HCT116 (cell line): ENCODE results near the gene WDR59. TPM values are rescaled to one million over a fixed set of nuclear protein-coding genes. Genes with fewer than 3 reads are reported as not detected.

Experiments
- ATAC-seq: fragments of 200-7000 bp; cut with Tn5 transposase; 2 replicates; pipeline ENCODE4 v1.9.1; 2020; ENCODE audit warnings: mild to moderate bottlenecking, moderate library complexity
- BruUV-seq: library from RNA; stranded (reverse); fragments of 400-500 nt; replicated peaks from 2 replicates; lab custom pipeline; 2021; lab: Mats Ljungman, UMichigan
- CTCF ChIA-PET: fragments of 300-600 bp; sonication (Branson Sonifier 250); formaldehyde crosslinking; loops from one replicate; lab custom pipeline; 2021; ENCODE audit warnings: antibody characterized with exemption; lab: Charles Lee
- POLR2A ChIA-PET: fragments of 300-600, 350-600 bp; sonication (Branson Sonifier 250); formaldehyde crosslinking; loops from one replicate; lab custom pipeline; 2021; ENCODE audit warnings: antibody characterized with exemption; lab: Charles Lee
- RAD21 ChIA-PET, 2 experiments: fragments of 300-600 bp; sonication (Branson Sonifier 250); formaldehyde crosslinking; loops; one replicate each; lab custom pipeline; 2023; ENCODE audit warnings: low total read pairs in 2 of 2; ENCODE audit not compliant: uncharacterized antibody in 2 of 2, unreplicated experiment in 2 of 2, low non-redundant PET in 1 of 2; lab: Charles Lee
- DNase-seq: peaks from one replicate; pipeline ENCODE4 v3.0.0-alpha.2; 2010; ENCODE audit warnings: low read depth, low spot score
- H2AFZ ChIP-seq: fragments of 200-600 bp; shearing (Covaris generic), sonication (generic); 2 replicates; pipeline ENCODE4 v1.6.1; 2017; ENCODE audit warnings: low read depth, mixed run types, mixed read lengths, antibody characterized with exemption, low read length; ENCODE audit not compliant: poor library complexity, severe bottlenecking
- H3K27ac ChIP-seq: 2 replicates; pipeline ENCODE4 v1.5.1; 2012; ENCODE audit warnings: low read depth, low read length
- H3K27me3 ChIP-seq: fragments of 200-600 bp; sonication (generic); 2 replicates; pipeline ENCODE4 v1.6.1; 2016; ENCODE audit warnings: mixed run types, low read length, mixed read lengths; ENCODE audit not compliant: insufficient read depth
- H3K36me3 ChIP-seq, 2 experiments: fragments of 200-500 bp in 1 of 2; fragments of 200-600 bp in 1 of 2; sonication (Bioruptor generic) in 1 of 2; sonication (generic) in 1 of 2; 2 replicates each; pipeline versions ENCODE4 v1.5.1 to v1.6.1; 2014 to 2016; ENCODE audit warnings: low read length in 2 of 2, inconsistent platforms in 1 of 2, mixed read lengths in 1 of 2, mixed run types in 1 of 2; ENCODE audit not compliant: insufficient read depth in 2 of 2, control insufficient read depth in 1 of 2
- H3K4me1 ChIP-seq, 2 experiments: fragments of 200-600 bp in 1 of 2; sonication (generic) in 1 of 2; 2 replicates each; pipeline versions ENCODE4 v1.5.1 to v1.6.1; 2012 to 2017; ENCODE audit warnings: low read length in 2 of 2, inconsistent platforms in 1 of 2, mild to moderate bottlenecking in 1 of 2, mixed read lengths in 1 of 2, mixed run types in 1 of 2, moderate library complexity in 1 of 2; ENCODE audit not compliant: insufficient read depth in 2 of 2, control insufficient read depth in 1 of 2
- H3K4me2 ChIP-seq: fragments of 200-600 bp; sonication (generic); 2 replicates; pipeline ENCODE4 v1.6.1; 2017; ENCODE audit warnings: mixed run types, low read length, mixed read lengths
- H3K4me3 ChIP-seq, 2 experiments: fragments of 200-600 bp in 1 of 2; sonication (generic) in 1 of 2; replicated peaks in 1 of 2; 2 replicates each; pipeline ENCODE4 v1.5.1; 2011 to 2016; ENCODE audit warnings: low read length in 2 of 2, control low read depth in 1 of 2, low read depth in 1 of 2, mild to moderate bottlenecking in 1 of 2, mixed read lengths in 1 of 2, mixed run types in 1 of 2
- H3K79me2 ChIP-seq: fragments of 200-600 bp; sonication (generic); 2 replicates; pipeline ENCODE4 v1.6.1; 2017; ENCODE audit warnings: mild to moderate bottlenecking, mixed run types, low read length, moderate library complexity, mixed read lengths; ENCODE audit not compliant: insufficient read depth
- H3K9ac ChIP-seq: fragments of 200-600 bp; sonication (generic); 2 replicates; pipeline ENCODE4 v1.6.1; 2016; ENCODE audit warnings: low read length, mixed read lengths
- H3K9me2 ChIP-seq: fragments of 200-600 bp; sonication (generic), shearing (Covaris generic); 2 replicates; pipeline ENCODE4 v1.6.1; 2017; ENCODE audit warnings: mixed run types, mild to moderate bottlenecking, moderate library complexity; ENCODE audit not compliant: insufficient read depth
- H3K9me3 ChIP-seq, 2 experiments: fragments of 200-500 bp in 1 of 2; fragments of 200-600 bp in 1 of 2; sonication (Bioruptor generic) in 1 of 2; sonication (generic) in 1 of 2; 2 replicates each; pipeline ENCODE4 v1.6.1; 2014 to 2017; ENCODE audit warnings: low read length in 2 of 2, mixed read lengths in 2 of 2, inconsistent platforms in 1 of 2, low read depth in 1 of 2, mild to moderate bottlenecking in 1 of 2, mixed run types in 1 of 2, moderate library complexity in 1 of 2; ENCODE audit not compliant: control insufficient read depth in 1 of 2, insufficient read depth in 1 of 2
- H4K20me1 ChIP-seq: fragments of 200-600 bp; sonication (generic), shearing (Covaris generic); 2 replicates; pipeline ENCODE4 v1.6.1; 2017; ENCODE audit warnings: mixed run types, mild to moderate bottlenecking, moderate library complexity; ENCODE audit not compliant: insufficient read depth
- EGR1 ChIP-seq: IDR thresholded peaks from 2 replicates; pipeline ENCODE4 v1.6.1; 2012; ENCODE audit warnings: low read depth
- ELF1 ChIP-seq: IDR thresholded peaks from 2 replicates; pipeline ENCODE4 v1.6.1; 2012; ENCODE audit warnings: low read depth, borderline replicate concordance
- EZH2 ChIP-seq: fragments of 200-600 bp; sonication (generic); IDR thresholded peaks from 2 replicates; pipeline ENCODE4 v1.6.1; 2017; ENCODE audit warnings: antibody characterized with exemption, mixed run types
- EZH2phosphoT487 ChIP-seq: fragments of 200-600 bp; IDR thresholded peaks from 2 replicates; pipeline ENCODE4 v1.6.1; 2018; ENCODE audit warnings: antibody characterized with exemption, borderline replicate concordance
- JUND ChIP-seq: IDR thresholded peaks from 2 replicates; pipeline ENCODE4 v1.6.1; 2012
- MAX ChIP-seq: IDR thresholded peaks from 2 replicates; pipeline ENCODE4 v1.6.1; 2012
- REST ChIP-seq: IDR thresholded peaks from 2 replicates; pipeline ENCODE4 v1.6.1; 2012; ENCODE audit warnings: low read depth
- SIN3A ChIP-seq: IDR thresholded peaks from 2 replicates; pipeline ENCODE4 v1.6.1; 2012; ENCODE audit warnings: low read depth
- SP1 ChIP-seq: IDR thresholded peaks from 2 replicates; pipeline ENCODE4 v1.6.1; 2012; ENCODE audit warnings: low read depth
- SRF ChIP-seq: IDR thresholded peaks from 2 replicates; pipeline ENCODE4 v1.6.1; 2012; ENCODE audit warnings: low read depth
- TCF7L2 ChIP-seq: IDR thresholded peaks from 2 replicates; pipeline ENCODE4 v1.7.0; 2011; ENCODE audit warnings: borderline replicate concordance, inconsistent platforms; ENCODE audit not compliant: insufficient read depth, insufficient read length; ENCODE audit errors: extremely low read depth
- YY1 ChIP-seq: IDR thresholded peaks from 2 replicates; pipeline ENCODE4 v1.6.1; 2011; ENCODE audit warnings: low read length, low read depth, moderate library complexity, mild to moderate bottlenecking; ENCODE audit not compliant: insufficient replicate concordance; ENCODE audit errors: extremely low read depth
- ZFX ChIP-seq: fragments of 450-650 bp; IDR thresholded peaks from 2 replicates; pipeline ENCODE4 v1.6.1; 2017
- ZNF274 ChIP-seq: fragments of 200-500 bp; sonication (Bioruptor generic); IDR thresholded peaks from 2 replicates; pipeline ENCODE4 v1.6.1; 2014; ENCODE audit warnings: mild to moderate bottlenecking, low read depth, low read length, inconsistent platforms
- intact Hi-C: fragments of 100-400 bp; cut with micrococcal nuclease; formaldehyde crosslinking; loops from 2 replicates; pipeline ENCODE4 v1.10.0; 2022
- total RNA-seq: library from RNA; stranded (reverse); gene quantifications from one replicate; pipeline ENCODE4 v1.2.1, GENCODE V29; 2021; ENCODE audit not compliant: unreplicated experiment
- TF ChIP-seq, protein P1 (sequence below): IDR thresholded peaks from 2 replicates; pipeline ENCODE4 v1.6.1; 2012
- TF ChIP-seq, protein P2 (sequence below), 3 experiments: fragments of 200-600 bp in 1 of 3; sonication (generic) in 1 of 3; IDR thresholded peaks in 2 of 3; conservative IDR thresholded peaks in 1 of 3; 2 replicates each; pipeline ENCODE4 v1.5.1; 2012 to 2017; ENCODE audit warnings: low read depth in 2 of 3, low read length in 2 of 3, antibody characterized with exemption in 1 of 3, borderline replicate concordance in 1 of 3, control low read depth in 1 of 3, mild to moderate bottlenecking in 1 of 3, mixed read lengths in 1 of 3, mixed run types in 1 of 3, moderate library complexity in 1 of 3; ENCODE audit not compliant: insufficient read depth in 1 of 3

WDR59 gene
- total RNA-seq, 1 experiment from 2014 or later: 96.9 TPM

- H3K27ac ChIP-seq: no peak overlapping the region
- H3K36me3 ChIP-seq: peaks cover 6 to 10% of the 10 kb centered on the region in 2 experiments; a peak in 3 of 4 replicates
- TF ChIP-seq TCF7L2 (no peak), ELF1 (no peak), MAX (no peak), EZH2 (no peak), EZH2phosphoT487 (no peak), ZFX (no peak), ZNF274 (no peak), REST (no peak), YY1 (no peak), SP1 (no peak), EGR1 (no peak), SRF (no peak), JUND (no peak), SIN3A (no peak)
- TF ChIP-seq, protein P1, sequence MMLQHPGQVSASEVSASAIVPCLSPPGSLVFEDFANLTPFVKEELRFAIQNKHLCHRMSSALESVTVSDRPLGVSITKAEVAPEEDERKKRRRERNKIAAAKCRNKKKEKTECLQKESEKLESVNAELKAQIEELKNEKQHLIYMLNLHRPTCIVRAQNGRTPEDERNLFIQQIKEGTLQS: no peak
- TF ChIP-seq, protein P2, sequence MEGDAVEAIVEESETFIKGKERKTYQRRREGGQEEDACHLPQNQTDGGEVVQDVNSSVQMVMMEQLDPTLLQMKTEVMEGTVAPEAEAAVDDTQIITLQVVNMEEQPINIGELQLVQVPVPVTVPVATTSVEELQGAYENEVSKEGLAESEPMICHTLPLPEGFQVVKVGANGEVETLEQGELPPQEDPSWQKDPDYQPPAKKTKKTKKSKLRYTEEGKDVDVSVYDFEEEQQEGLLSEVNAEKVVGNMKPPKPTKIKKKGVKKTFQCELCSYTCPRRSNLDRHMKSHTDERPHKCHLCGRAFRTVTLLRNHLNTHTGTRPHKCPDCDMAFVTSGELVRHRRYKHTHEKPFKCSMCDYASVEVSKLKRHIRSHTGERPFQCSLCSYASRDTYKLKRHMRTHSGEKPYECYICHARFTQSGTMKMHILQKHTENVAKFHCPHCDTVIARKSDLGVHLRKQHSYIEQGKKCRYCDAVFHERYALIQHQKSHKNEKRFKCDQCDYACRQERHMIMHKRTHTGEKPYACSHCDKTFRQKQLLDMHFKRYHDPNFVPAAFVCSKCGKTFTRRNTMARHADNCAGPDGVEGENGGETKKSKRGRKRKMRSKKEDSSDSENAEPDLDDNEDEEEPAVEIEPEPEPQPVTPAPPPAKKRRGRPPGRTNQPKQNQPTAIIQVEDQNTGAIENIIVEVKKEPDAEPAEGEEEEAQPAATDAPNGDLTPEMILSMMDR (IDR thresholded peaks at IDR 0.05 in 2 of 3, conservative IDR thresholded peaks at IDR 0.05 in 1 of 3; ENCODE audit: borderline replicate concordance in 1 of 3, insufficient read depth in 1 of 3, low read depth in 2 of 3, low read length in 2 of 3): no peak
- H3K9me2 ChIP-seq: no peaks in the 10 kb centered on the region
- no peaks in the 10 kb centered on the region for H3K4me1 ChIP-seq
- no peaks in the 10 kb centered on the region for H3K27me3 ChIP-seq
- H3K4me2 ChIP-seq: no peak overlapping the region
- no peaks in the 10 kb centered on the region for H3K9me3 ChIP-seq
- intact Hi-C loops: no loop called here
- H2AFZ ChIP-seq: no peak overlapping the region
- ATAC-seq (no peak), DNase-seq (no peak)
- ChIA-PET RAD21 (no interaction called here), POLR2A (no interaction called here), CTCF (no interaction called here)
- H4K20me1 ChIP-seq: no peaks in the 10 kb centered on the region
- no peak overlapping the region for H3K9ac ChIP-seq
- H3K79me2 ChIP-seq: no peaks in the 10 kb centered on the region
- no TSS peak for BruUV-seq
- H3K4me3 ChIP-seq: no peak overlapping the region
These were observed 81.8 kb downstream of the WDR59 start for GRCh38 chr16:74903120-74903519.
